GM19467 (cell line): Measurements from ENCODE around the gene KCNK17.

Experiments
- ATAC-seq: cut with Tn5 transposase; IDR thresholded peaks from one replicate; pipeline ENCODE4 v1.9.1; 2021; ENCODE audit warnings: mild to moderate bottlenecking, moderate library complexity; ENCODE audit not compliant: unreplicated experiment

The KCNK17 gene

DNA sequence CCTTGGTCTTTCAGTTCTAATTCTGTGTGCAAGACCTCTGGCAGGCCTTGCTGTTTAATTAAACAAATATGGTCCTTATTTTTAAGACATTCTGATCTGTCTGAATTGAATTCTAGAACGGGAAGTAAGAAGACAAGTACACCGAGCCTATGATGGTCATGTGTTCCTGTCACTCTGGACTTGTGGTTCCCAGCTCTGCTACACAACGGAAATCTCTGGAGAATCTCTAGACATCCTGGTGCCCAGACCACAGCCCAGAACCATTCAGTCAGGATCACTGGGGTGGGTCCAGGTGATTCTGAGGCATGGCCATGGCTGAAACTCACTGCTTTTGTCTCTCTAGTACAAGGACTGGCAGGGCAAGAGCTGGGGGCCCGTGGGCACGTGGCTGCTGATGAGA, 24.2 kb upstream of the KCNK17 start:
- no peak for ATAC-seq

GRCh38 chr6:39335780-39336545, 21.7 kb upstream of the KCNK17 start:
- ATAC-seq, result no peak

GRCh38 chr6:39333644-39334438, 19.6 kb upstream of the KCNK17 start:
- ATAC-seq, result no peak

DNA sequence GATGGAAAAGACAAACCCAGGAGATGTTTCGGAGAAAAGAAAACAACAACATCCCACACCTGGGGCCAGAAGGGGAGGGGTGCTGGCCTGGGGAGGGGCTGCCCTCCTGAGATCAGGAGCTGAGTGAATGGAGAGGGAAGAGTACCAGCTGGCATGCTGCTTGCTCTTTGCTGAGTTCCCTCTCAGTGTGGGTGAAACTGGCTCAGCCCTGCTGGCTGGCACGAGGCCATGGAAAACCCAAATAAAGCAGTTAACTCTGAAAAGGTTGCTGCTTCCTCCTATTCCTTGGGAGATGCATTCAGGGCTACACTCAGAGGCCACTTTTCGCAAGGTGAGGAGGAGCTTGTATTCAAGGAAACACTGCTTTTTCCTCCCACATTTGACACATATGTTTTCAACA, 16.3 kb upstream of the KCNK17 start:
- no peak for ATAC-seq

GRCh38 chr6:39330057-39330456, 15.8 kb upstream of the KCNK17 start:
- ATAC-seq, result peak; percentile 77

- no peak for ATAC-seq
Measured at GRCh38 chr6:39328066-39328465, 13.8 kb upstream of the KCNK17 start.

GRCh38 chr6:39327507-39327906, 13.3 kb upstream of the KCNK17 start:
- ATAC-seq, result no peak

GRCh38 chr6:39322306-39322850, 8.2 kb upstream of the KCNK17 start, which contains the start of gene KCNK16:
KCNK16 (minus strand) TSS chr6:39322702; CDS start chr6:39322540, 162 bp downstream.
- ATAC-seq, result no peak

DNA sequence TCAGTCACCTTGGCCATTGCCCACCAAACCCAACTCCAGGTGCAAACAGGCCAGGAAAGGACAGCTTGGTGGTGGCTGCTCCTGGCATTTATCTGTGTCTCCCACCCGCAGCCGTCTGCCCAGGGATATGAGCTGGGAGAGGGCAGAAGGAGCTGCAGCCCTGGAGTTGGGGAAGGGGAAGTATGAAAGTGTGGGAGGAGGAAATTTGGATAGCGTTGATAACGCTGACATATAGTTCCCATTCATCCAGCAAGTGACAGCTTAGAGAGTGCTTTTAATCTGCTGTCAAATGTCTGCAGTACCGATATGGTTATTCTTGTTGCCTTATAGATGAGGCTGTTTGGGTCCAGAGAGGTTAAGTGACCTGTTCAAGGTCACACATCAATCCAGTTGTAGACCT, 7.5 kb upstream of the KCNK17 start:
- ATAC-seq, result no peak

- ATAC-seq, result no peak
Measured at GRCh38 chr6:39320363-39320984, 6.3 kb upstream of the KCNK17 start.

DNA sequence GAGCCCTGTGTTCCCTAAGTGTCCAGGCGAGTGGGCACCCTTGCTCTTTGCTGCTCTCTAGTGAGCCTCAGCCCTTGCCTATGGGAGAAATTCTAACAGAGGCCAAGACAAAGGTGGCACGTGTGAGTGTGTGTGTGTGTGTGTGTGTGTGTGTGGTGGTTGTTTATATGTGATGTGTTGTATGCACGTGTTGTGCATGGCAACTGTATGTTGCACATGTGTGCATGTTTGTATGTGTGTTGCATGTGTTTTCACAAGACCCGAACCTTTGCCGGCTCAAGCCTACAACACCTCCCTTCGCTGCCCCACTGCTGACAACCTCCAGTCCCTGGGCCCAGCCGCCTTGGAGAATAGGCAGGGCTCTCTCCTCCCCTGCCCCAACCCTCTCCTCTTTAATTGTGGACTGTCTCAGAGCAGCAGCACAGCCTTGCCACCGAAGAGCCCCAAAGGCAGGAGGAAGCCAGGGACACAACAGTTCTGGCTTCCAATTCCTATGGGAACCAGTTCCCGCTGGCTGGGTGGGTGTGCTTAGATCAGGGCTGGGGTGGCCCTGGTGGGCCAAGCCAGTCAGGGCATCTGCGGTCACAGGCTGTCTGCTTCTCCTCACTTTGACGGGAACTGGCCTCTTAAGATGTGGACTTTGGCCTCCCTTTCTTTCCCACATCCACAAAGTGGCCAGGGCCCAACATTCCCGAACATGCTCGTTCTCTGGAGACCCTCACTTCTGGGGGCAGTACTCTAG, 5.6 kb upstream of the KCNK17 start:
- ATAC-seq, result no peak

- ATAC-seq, result no peak
Measured at GRCh38 chr6:39317256-39317655, 3.0 kb upstream of the KCNK17 start.

- no peak for ATAC-seq
Measured at GRCh38 chr6:39313526-39314272, 520 bp downstream of the KCNK17 start.

DNA sequence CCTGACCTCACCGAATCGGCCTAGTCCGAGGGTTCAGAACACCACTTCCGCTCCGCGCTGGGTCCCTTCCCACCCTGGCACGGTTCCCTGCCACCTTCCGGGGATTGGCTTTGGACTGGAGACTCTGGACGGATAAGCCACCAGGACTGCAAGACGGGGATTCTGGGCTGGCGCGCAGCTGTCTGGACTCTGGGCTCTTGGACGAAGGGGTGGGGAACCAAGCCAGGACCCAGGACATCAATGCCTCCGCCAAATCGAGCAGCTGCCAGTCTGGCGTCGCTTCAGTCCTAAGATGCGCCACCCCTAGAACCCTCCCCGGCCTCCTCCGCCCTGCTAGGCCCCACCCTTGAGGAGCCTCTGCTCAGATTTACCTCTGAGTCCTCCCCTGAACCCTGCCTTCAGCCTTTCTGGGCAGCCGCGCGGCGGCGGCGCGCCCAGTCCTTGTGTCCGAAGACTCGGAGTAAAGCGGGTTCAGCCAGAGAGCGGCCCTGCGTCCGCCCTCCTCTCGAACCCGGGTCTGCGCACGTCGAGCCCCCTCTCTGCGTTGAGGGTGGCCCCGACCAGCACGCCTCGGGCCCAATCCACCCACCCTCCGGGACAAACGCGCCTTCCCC, 1.2 kb downstream of the KCNK17 start:
- no peak for ATAC-seq

DNA sequence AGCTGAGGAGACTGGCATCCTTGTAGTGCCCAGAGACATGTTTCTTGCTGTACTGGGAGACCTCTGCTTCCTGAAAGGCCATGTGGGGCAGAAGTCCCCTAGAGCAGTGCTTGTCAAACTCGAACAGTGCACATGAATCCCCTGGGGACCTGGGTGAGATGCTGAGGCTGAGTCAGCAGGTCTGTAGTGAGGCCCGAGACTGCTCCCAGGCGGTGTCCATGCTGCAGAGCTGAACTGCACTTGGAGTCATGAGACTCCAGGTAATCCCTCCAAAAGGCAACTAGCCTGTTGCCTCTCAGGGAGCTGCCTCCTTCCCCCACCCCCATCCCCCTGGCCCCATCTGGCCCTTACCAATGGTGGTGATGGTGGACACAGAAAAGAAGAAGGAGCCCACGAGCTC, 3.7 kb downstream of the KCNK17 start:
- no peak for ATAC-seq

DNA sequence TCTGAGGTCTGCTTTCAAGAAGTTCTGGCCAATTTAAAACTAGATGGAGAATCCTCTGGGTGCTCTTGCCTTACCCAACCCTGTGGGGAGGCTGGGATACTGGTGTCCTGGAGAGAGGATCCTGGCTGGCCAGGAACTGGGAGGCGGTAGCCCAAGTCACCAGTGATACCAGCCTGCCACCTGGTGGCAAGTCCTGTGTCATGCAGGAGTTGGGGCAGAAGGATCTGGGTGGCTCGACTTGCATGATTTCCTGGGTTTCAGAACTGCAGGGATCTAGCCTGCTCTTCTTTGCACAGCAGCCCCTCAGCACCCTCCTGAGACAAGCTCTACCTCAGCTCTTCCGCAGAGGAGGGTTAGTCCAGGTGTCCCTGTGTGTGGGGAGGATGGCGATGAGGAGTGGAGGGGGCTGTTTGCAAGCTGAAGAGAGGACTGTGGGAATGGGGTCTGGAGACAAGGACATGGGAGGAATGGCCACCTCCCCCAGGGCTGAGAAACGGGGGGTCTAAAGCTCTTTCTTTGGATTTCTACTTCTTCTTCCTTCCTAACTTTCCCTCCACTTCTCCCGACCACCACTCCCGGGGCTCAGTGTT, 4.2 kb downstream of the KCNK17 start:
- no peak for ATAC-seq

DNA sequence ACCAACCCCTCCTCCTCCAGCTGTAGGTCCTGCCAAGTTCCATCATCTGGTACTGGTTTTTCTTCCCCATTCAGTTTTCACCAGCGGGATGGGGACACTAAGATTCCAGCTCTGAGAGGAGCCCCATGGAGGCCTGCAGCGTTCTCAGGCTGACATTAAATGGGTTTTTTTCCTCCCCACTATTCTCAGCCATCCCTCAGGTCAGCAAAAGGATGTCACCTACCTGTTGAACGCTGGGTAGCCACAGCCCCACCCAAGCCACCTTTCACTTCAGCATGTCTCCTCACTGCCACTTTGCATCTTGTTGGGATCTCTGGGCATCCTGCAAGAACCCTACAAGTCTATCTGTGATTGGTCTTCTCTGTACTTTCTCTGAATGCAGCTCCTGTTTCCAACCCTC, 6.8 kb downstream of the KCNK17 start:
- no peak for ATAC-seq

DNA sequence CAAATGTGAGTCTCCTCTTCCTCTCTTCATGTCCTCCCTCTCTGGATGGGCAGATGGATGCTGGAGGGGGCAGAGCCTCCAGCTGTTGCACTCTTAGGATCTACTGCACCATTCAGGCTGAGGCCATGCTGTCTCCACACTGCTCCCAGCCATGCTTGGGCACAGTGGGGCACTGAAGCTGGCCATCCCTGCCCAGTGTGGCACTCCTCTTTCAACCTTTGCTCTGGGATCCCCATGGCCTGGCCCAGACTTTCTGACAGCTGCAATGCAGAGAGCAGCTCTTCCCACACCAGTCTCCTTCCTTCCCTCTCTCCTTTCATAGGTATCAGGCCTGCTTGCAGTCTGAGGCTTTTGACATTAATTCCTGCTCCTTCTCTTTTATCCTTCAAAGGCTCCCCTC, 9.3 kb downstream of the KCNK17 start:
- no peak for ATAC-seq

GRCh38 chr6:39303425-39304153, 10.6 kb downstream of the KCNK17 start:
- no peak for ATAC-seq
